CD4-positive, CD25-positive, alpha-beta regulatory T cell (primary cell): ENCODE measurements around the gene MYLK2. TPM values are rescaled to one million over a fixed set of nuclear protein-coding genes. Genes with fewer than 3 reads are reported as not detected.

ENCODE experiments used
- ATAC-seq, 2 donors: fragments of 150-1000 bp; cut with Tn5 transposase; one replicate each; pipeline ENCODE4 v1.10.0; 2021; ENCODE audit warnings: low read depth in 2 of 2, moderate number of reproducible peaks in 2 of 2, moderate library complexity in 1 of 2
- DNase-seq, 3 donors: peaks; one replicate each; pipeline versions ENCODE4 v3.0.0 to v3.0.0-alpha.2; 2012 to 2022; ENCODE audit warnings: mixed read lengths in 1 of 3
- H3K27ac ChIP-seq: one replicate; pipeline ENCODE4 v1.7.0; 2013; ENCODE audit warnings: mild to moderate bottlenecking, low read length; ENCODE audit not compliant: insufficient read depth, poor library complexity, severe bottlenecking
- H3K27me3 ChIP-seq: one replicate; pipeline ENCODE4 v1.7.0; 2013; ENCODE audit warnings: low read length; ENCODE audit not compliant: control insufficient read depth, insufficient read depth
- H3K36me3 ChIP-seq: one replicate; pipeline ENCODE4 v1.7.0; 2013; ENCODE audit warnings: mild to moderate bottlenecking, low read length, moderate library complexity; ENCODE audit not compliant: control insufficient read depth, insufficient read depth
- H3K4me1 ChIP-seq: 2 replicates; pipeline ENCODE4 v1.7.0; 2013; ENCODE audit warnings: mild to moderate bottlenecking, low read length; ENCODE audit not compliant: insufficient read depth, control insufficient read depth, poor library complexity, severe bottlenecking
- H3K4me3 ChIP-seq: one replicate; pipeline ENCODE4 v1.7.0; 2013; ENCODE audit warnings: low read depth, mild to moderate bottlenecking, low read length, moderate library complexity
- H3K9me3 ChIP-seq, 2 experiments: 1 replicate in 1 of 2; 2 replicates in 1 of 2; pipeline ENCODE4 v1.7.0; 2013; ENCODE audit warnings: low read length in 2 of 2, mild to moderate bottlenecking in 1 of 2, moderate library complexity in 1 of 2; ENCODE audit not compliant: control insufficient read depth in 2 of 2
- H3K27ac Mint-ChIP-seq, 3 donors: one replicate each; pipeline ENCODE4 v1.8.0; 2020 to 2022; ENCODE audit warnings: mild to moderate bottlenecking in 3 of 3, mixed read lengths in 3 of 3, moderate library complexity in 2 of 3
- H3K27me3 Mint-ChIP-seq: one replicate; pipeline ENCODE4 v1.8.0; 2022; ENCODE audit warnings: mild to moderate bottlenecking, mixed read lengths
- H3K36me3 Mint-ChIP-seq: one replicate; pipeline ENCODE4 v1.8.0; 2020; ENCODE audit warnings: mixed read lengths
- H3K4me1 Mint-ChIP-seq, 4 donors: one replicate each; pipeline ENCODE4 v1.8.0; 2020 to 2022; ENCODE audit warnings: mixed read lengths in 4 of 4, mild to moderate bottlenecking in 1 of 4
- H3K4me3 Mint-ChIP-seq, 4 donors: one replicate each; pipeline ENCODE4 v1.8.0; 2020 to 2022; ENCODE audit warnings: mild to moderate bottlenecking in 4 of 4, mixed read lengths in 4 of 4, moderate library complexity in 3 of 4
- H3K9me3 Mint-ChIP-seq, 7 donors: one replicate each; pipeline ENCODE4 v1.8.0; 2020 to 2022; ENCODE audit warnings: mixed read lengths in 7 of 7, mild to moderate bottlenecking in 3 of 7, moderate library complexity in 2 of 7
- polyA plus RNA-seq, 4 donors: library from polyadenylated mRNA; unstranded; fragments of 300-500 nt; fragmentation: Illumina TruSeq; gene quantifications; one replicate each; pipeline ENCODE4 v1.2.3, GENCODE V29; 2021
- total RNA-seq: library from RNA; stranded (reverse); gene quantifications from one replicate; pipeline ENCODE4 v1.2.3, GENCODE V29; 2022

Gene MYLK2
- total and polyA plus RNA-seq, 5 donors from 2014 or later = not detected

DNA sequence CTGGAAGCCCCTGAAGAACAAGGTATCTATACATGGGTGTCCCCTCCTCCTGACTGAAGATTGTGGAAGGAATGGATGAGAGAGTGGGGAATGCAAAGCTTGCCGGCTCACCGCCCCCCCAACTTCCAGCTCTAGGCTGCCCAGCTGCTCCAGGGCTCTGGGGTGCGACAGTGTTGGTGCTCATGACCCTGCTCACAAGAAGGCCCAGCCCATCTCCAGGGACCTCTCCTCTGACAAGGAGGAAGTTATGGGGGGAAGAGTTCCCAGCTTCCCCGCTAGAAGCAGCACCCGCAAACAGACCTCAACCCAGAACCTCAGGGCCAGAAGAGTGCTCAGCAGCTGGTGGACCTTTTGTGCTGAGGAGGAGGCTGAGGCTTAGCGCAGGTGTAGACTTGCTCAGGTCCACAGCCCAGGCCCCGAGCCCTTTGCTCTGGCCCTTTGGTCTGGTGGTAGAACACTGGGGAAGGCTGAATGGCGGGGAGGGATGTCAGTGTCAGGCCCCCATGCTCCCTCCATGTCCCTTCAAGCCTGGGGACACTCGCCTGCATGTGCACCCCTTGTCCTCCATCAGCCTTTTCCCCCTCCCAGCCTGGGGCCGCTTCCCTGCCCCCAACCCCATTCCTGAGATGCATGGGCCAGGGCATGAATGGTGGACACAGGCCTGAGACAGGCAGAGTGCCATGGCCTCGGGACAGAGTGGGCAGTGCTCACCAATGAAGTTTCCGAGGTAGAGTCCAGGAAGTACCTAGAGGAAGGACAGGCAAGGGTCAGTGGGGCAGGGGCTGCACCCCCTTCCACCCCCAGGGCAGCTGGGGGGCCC, 49.9 kb downstream of the MYLK2 start:
- Mint-ChIP-seq H3K36me3 (no peaks in the 10 kb centered on the region), H3K4me3 (peak overlapping the region in 3 of 4 donors; percentile 27 to 73 (median 48)), H3K27ac (no peak overlapping the region), H3K27me3 (peaks cover 60% of the 10 kb centered on the region), H3K4me1 (peaks cover 0 to 14% (median 2%) of the 10 kb centered on the region in 4 donors), H3K9me3 (peaks cover 0 to 2% (median 0%) of the 10 kb centered on the region in 7 donors)
- DNase-seq (no peak), ATAC-seq (no peak)
- Histone ChIP-seq H3K27ac (no peak overlapping the region), H3K4me1 (peaks cover 19% of the 10 kb centered on the region), H3K9me3 (no peaks in the 10 kb centered on the region), H3K27me3 (peaks cover 28% of the 10 kb centered on the region), H3K4me3 (no peak overlapping the region), H3K36me3 (no peaks in the 10 kb centered on the region)

DNA sequence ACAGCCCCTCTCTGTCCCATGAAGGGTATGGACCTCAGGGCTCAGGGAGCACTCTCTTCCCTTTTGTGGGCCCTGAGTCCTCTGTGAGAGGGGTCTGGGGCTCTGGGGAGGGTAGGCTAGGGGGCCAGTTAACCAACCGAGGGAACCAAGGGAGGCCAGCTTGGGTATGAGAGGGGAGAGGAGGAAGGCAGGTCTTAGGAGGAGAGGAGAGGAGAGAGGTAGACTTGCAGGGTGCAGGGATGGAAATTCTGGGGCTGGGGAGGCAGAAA, 50.5 kb downstream of the MYLK2 start:
- DNase-seq = no peak
- Mint-ChIP-seq H3K4me1 (peaks cover 0 to 14% (median 2%) of the 10 kb centered on the region in 4 donors), H3K27me3 (peaks cover 64% of the 10 kb centered on the region), H3K4me3 (peak overlapping the region; percentile 27 to 89 (median 85)), H3K36me3 (no peaks in the 10 kb centered on the region), H3K9me3 (peaks cover 0 to 2% (median 0%) of the 10 kb centered on the region in 7 donors), H3K27ac (peak overlapping the region in 1 of 3 donors; percentile 15)
- Histone ChIP-seq H3K27me3 (peaks cover 28% of the 10 kb centered on the region), H3K4me3 (peak overlapping the region; percentile 37), H3K4me1 (peaks cover 19% of the 10 kb centered on the region), H3K27ac (no peak overlapping the region), H3K9me3 (no peaks in the 10 kb centered on the region), H3K36me3 (no peaks in the 10 kb centered on the region)
- ATAC-seq = no peak

DNA sequence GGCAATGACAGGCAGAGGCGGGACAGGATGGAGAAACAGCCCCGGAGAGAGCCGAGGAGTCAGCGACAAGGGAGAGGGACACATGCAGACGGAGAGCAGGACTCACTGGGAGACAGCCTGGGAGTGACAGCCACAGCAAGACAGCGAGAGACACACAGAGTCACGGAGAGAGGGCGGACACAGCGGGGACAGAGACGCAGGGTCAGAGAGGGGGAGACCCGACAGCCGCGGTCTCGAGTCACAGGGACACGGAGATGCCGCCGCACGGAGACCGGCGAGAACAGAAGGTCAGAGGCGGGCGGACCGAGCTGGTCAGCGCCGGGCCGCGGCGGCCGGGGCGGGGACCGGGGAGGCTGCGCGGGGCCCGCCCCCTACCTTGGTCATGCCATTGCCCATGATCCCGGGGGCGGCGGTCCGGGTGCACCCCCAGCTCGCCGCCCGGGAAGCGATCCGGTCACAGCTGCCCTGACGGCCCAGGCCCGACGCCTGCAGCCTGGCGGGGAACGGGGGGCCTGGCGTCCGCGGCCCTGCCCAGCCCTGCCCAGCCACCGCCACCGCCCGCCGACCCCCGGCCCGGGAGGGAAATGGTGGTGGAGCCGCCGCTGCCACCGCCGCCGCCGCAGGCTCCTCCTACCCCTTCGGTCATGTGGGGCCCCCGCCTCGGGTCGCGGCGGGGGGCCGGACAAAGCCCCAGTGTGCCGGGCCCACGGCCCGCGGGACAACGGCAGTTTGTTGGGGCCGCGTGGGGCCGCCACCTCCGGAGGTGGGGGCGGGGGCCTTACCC, 51.0 kb downstream of the MYLK2 start, which contains the start of the genes DUSP15 and TTLL9:
DUSP15 (minus strand) TSS at position 586 of the 784 bp plus-strand sequence; CDS start at position 396, 190 bp downstream.
TTLL9 (plus strand) TSS at position 693 of the 784 bp plus-strand sequence. CDS start 493 bp downstream, outside the sequence.
- Mint-ChIP-seq H3K4me1 (peaks cover 0 to 14% (median 2%) of the 10 kb centered on the region in 4 donors), H3K27ac (peak within 1 kb of the TSS in 2 of 3 donors; percentile 15 to 23), H3K36me3 (no peaks in the 10 kb centered on the region), H3K4me3 (peak within 1 kb of the TSS; percentile 27 to 89 (median 85)), H3K27me3 (peaks cover 64% of the 10 kb centered on the region), H3K9me3 (peaks cover 0 to 2% (median 0%) of the 10 kb centered on the region in 7 donors)
- Histone ChIP-seq H3K4me1 (peaks cover 19% of the 10 kb centered on the region), H3K36me3 (no peaks in the 10 kb centered on the region), H3K27ac (no peak within 1 kb of the TSS), H3K9me3 (no peaks in the 10 kb centered on the region), H3K27me3 (peaks cover 28% of the 10 kb centered on the region), H3K4me3 (peak within 1 kb of the TSS; percentile 37)
- ATAC-seq (no peak), DNase-seq (no peak)

DNA sequence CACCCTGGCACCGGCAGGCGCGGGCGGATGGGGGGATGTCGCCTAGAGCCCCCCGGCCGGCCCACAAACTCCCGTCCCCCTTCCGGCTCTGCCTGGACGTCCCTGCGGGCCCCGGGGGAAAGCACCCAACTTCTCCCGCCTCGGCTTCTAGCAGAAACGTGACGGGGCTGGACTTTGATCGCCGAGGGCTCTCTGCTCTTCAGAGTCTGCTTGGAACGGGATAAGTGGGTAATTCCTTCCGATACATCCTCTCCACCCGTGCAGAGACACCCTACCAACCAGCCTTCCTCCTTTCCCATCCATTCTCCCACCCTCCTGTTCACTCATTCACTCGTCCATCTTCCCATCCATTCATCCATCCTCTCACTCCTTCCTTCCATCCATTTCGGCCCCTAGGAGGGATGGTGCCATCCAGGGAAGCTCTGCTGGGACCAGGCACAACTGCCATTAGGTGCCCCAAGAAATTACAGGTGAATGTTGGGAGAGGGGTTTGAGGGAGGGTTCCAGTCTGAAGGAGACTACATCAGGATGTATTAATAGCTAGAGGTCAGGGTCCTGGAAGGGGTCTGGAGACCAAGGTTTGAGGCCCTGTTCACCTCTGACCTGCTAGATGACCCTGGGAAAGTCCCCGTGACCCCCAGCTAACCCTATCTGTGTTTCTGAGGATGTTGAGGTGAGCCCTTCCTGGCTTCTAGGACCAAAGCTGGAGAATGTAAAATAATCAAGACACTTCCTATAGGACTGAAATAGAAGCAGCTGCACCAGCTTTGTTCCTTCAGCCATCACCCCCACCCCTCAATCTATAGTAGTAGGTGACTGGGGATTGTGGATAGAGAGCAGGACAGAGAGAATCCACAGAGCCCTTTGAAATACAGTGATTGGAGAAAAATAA, 51.8 kb downstream of the MYLK2 start:
- no peaks in the 10 kb centered on the region for H3K36me3 ChIP-seq
- peak overlapping the region; percentile 5 to 81 (median 74) for H3K4me3 Mint-ChIP-seq
- peaks cover 0 to 2% (median 0%) of the 10 kb centered on the region in 7 donors for H3K9me3 Mint-ChIP-seq
- peaks cover 0 to 14% (median 2%) of the 10 kb centered on the region in 4 donors for H3K4me1 Mint-ChIP-seq
- H3K36me3 Mint-ChIP-seq = no peaks in the 10 kb centered on the region
- no peak overlapping the region for H3K27ac ChIP-seq
- ATAC-seq = no peak
- DNase-seq = no peak
- peak overlapping the region in 1 of 3 donors; percentile 23 for H3K27ac Mint-ChIP-seq
- peaks cover 28% of the 10 kb centered on the region for H3K27me3 ChIP-seq
- H3K9me3 ChIP-seq = no peaks in the 10 kb centered on the region
- H3K4me3 ChIP-seq = no peak overlapping the region
- peaks cover 19% of the 10 kb centered on the region for H3K4me1 ChIP-seq
- H3K27me3 Mint-ChIP-seq = peaks cover 72% of the 10 kb centered on the region

DNA sequence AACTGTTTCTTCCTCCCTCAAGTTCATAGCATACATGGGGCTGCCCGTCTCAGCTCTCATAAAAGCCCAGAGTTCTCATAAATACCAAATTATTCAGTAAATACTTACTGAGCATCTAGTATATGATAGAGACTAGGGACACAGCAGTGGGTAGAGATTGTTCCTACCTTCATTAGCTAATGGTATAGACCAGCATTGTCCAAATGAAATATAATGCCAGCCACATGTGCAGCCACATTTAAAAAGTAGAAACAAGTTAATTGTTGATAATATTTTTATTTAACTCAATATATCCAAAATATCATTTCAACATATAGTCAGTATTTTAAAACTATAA, 52.4 kb downstream of the MYLK2 start:
- H3K27ac ChIP-seq = no peak overlapping the region
- H3K4me3 ChIP-seq = no peak overlapping the region
- peaks cover 0 to 14% (median 2%) of the 10 kb centered on the region in 4 donors for H3K4me1 Mint-ChIP-seq
- H3K36me3 ChIP-seq = no peaks in the 10 kb centered on the region
- DNase-seq (no peak), ATAC-seq (no peak)
- peaks cover 76% of the 10 kb centered on the region for H3K27me3 Mint-ChIP-seq
- H3K27ac Mint-ChIP-seq = no peak overlapping the region
- peaks cover 0 to 2% (median 0%) of the 10 kb centered on the region in 7 donors for H3K9me3 Mint-ChIP-seq
- H3K9me3 ChIP-seq = no peaks in the 10 kb centered on the region
- H3K4me1 ChIP-seq = peaks cover 19% of the 10 kb centered on the region
- peaks cover 28% of the 10 kb centered on the region for H3K27me3 ChIP-seq
- peak overlapping the region in 2 of 4 donors; percentile 5 to 75 for H3K4me3 Mint-ChIP-seq
- H3K36me3 Mint-ChIP-seq = no peaks in the 10 kb centered on the region

DNA sequence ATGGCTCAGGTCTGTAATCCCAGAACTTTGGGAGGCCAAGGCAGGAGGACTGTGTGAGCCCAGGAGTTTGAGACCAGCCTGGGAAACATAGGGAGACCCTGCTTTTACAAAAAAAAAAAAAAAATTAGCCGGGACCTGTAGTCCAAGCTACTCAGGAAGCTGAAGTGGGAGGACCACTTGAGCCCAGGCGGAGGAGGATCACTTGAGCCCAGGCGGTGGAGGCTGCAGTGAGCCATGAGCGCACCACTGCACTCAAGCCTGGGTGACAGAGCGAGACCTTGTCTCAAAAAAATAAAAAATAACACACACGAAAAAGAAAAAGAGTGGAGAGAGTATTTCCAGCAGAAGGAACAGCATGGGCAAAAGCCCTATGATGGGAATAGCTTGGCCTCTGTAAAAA, 53.2 kb downstream of the MYLK2 start:
- Mint-ChIP-seq H3K4me3 (no peak overlapping the region), H3K9me3 (peaks cover 0 to 2% (median 0%) of the 10 kb centered on the region in 7 donors), H3K27ac (no peak overlapping the region), H3K36me3 (no peaks in the 10 kb centered on the region), H3K4me1 (peaks cover 0 to 14% (median 2%) of the 10 kb centered on the region in 4 donors), H3K27me3 (peaks cover 75% of the 10 kb centered on the region)
- Histone ChIP-seq H3K36me3 (no peaks in the 10 kb centered on the region), H3K9me3 (no peaks in the 10 kb centered on the region), H3K4me1 (peaks cover 19% of the 10 kb centered on the region), H3K27ac (no peak overlapping the region), H3K4me3 (no peak overlapping the region), H3K27me3 (peaks cover 28% of the 10 kb centered on the region)
- DNase-seq (no peak), ATAC-seq (no peak)

DNA sequence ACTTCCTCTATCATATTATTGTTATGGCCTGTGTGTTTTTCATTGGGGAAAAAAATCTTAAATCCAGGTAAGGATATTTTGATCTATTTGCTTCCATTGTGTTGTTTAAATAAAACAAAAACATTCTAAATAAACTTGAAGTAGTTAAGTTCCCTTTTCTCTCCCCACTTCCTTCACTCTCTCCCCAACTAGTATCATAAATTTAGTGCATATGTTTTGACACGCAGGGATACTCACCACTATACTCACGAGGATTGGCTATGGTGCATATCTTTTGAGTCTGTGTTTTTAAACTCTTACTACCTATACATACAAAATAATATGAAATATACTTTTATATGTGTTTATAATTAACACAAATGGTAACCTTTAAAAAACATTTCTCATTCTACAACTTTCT, 56.5 kb downstream of the MYLK2 start:
- no peaks in the 10 kb centered on the region for H3K36me3 Mint-ChIP-seq
- peaks cover 30% of the 10 kb centered on the region for H3K27me3 ChIP-seq
- DNase-seq = no peak
- H3K4me1 ChIP-seq = peaks cover 16% of the 10 kb centered on the region
- peaks cover 0 to 18% (median 8%) of the 10 kb centered on the region in 4 donors for H3K4me1 Mint-ChIP-seq
- no peak overlapping the region for H3K4me3 Mint-ChIP-seq
- H3K9me3 ChIP-seq = no peaks in the 10 kb centered on the region
- H3K27ac ChIP-seq = no peak overlapping the region
- ATAC-seq = no peak
- peaks cover 0 to 8% (median 0%) of the 10 kb centered on the region in 7 donors for H3K9me3 Mint-ChIP-seq
- no peak overlapping the region for H3K27ac Mint-ChIP-seq
- no peak overlapping the region for H3K4me3 ChIP-seq
- peaks cover 79% of the 10 kb centered on the region for H3K27me3 Mint-ChIP-seq
- H3K36me3 ChIP-seq = no peaks in the 10 kb centered on the region
